ENCODE measurements around the gene GPD2.

GPD2 gene

DNA sequence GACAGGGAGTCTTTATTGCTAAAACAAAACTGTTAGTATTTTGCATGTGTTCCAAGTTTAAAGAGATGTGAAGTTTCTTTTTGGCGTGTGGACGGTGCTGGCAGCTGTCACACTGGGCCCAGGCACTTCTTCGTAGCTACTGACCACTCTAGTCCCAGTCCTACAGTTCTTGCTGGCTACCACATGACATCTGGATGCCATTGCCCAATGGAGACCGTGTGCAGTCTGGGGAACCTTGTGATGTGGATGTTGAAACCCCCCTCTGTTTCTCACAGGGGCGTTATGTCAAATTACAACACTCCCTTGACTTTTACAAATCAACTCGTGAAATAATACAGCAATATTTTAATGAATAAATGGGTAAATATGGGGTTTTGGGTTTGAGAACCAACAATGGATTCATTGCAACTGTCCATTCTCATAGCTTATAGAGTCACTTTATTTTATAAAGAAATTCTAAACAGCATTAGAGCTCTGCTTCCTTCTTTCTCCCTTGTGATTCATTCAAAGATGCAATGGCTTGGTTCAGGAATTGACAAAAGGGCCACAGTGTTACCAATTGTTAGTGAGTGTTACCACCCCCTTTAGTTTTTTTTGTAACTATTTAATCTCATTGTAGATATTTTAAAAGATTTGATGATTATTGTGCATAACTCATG lies 1.2 kb downstream of the GPD2 start:
- ChIA-PET CTCF (interaction anchor here (0.6 to 1.4 kb wide), 4 partner anchors 102 to 152 kb away, joined by 3 to 7 read pairs (median 4); no protein-coding TSS in a partner anchor), POLR2A (interaction anchor here (0.9 to 1.9 kb wide), 2 partner anchors 95 to 102 kb away, joined by 3 to 7 read pairs; no protein-coding TSS in a partner anchor)
- H3K4me3 ChIP-seq (ENCODE audit: low read depth, low read length): peak overlapping the region; percentile 5; the same call in 1 of the 2 replicates
- H3K4me1 ChIP-seq (ENCODE audit: control insufficient read depth, insufficient read depth, low read length): no peaks in the 10 kb centered on the region
- H3K36me3 ChIP-seq (ENCODE audit: control insufficient read depth in 2 of 2, insufficient read depth in 1 of 2, low read length in 2 of 2): no peaks in the 10 kb centered on the region
- H3K9me3 ChIP-seq (ENCODE audit: control insufficient read depth, insufficient read depth, low read depth, low read length): no peaks in the 10 kb centered on the region
- H3K27ac ChIP-seq (ENCODE audit: extremely low read depth, low read depth, low read length): no peak overlapping the region
- no peak for TF ChIP-seq ZNF157 (tag by site-specific recombination; IDR thresholded peaks at IDR 0.05)
- no peak for TF ChIP-seq ZNF571 (tag by site-specific recombination; IDR thresholded peaks at IDR 0.05)
- TF ChIP-seq ZNF701 (tag by site-specific recombination; IDR thresholded peaks at IDR 0.05): no peak
- TF ChIP-seq ZNF626 (tag by site-specific recombination; IDR thresholded peaks at IDR 0.05): no peak
- no peak for TF ChIP-seq ZBTB8A (tag by site-specific recombination; IDR thresholded peaks at IDR 0.05)

DNA sequence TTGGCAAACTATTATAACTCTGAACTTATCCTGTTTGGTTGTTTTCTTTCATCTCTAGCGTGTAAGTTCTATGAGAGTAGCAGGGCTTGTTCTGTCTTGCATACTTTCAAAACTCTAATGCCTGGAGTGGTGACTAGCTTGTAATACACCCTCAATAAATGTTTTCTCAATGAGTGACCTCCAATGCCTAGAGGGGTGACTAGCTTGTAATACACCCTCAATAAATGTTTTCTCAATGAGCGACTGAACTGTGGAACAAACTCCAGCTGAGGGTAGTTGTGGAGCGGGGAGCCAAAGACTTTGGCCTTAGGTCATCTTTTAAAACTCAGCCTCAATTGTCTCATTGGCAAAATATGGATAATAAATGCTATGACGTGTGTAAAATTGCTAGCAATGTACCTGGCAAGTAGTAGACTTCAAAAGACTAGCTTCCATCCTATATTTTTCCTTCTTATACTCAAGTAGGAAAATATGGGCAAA lies 1.8 kb downstream of the GPD2 start:
- TF ChIP-seq ZNF214 (tag by site-specific recombination; IDR thresholded peaks at IDR 0.05; ENCODE audit: borderline replicate concordance): no peak
- TF ChIP-seq, protein P1, sequence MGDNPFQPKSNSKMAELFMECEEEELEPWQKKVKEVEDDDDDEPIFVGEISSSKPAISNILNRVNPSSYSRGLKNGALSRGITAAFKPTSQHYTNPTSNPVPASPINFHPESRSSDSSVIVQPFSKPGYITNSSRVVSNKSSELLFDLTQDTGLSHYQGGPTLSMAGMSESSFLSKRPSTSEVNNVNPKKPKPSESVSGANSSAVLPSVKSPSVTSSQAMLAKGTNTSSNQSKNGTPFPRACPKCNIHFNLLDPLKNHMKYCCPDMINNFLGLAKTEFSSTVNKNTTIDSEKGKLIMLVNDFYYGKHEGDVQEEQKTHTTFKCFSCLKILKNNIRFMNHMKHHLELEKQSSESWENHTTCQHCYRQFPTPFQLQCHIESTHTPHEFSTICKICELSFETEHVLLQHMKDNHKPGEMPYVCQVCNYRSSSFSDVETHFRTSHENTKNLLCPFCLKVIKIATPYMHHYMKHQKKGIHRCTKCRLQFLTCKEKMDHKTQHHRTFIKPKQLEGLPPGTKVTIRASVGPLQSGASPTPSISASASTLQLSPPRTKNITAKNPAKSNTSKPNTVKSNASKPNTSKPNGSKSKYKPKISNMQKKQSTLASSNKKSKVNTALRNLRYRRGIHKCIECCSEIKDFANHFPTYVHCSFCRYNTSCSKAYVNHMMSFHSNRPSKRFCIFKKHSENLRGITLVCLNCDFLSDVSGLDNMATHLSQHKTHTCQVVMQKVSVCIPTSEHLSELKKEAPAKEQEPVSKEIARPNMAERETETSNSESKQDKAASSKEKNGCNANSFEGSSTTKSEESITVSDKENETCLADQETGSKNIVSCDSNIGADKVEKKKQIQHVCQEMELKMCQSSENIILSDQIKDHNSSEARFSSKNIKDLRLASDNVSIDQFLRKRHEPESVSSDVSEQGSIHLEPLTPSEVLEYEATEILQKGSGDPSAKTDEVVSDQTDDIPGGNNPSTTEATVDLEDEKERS (tag by site-specific recombination; IDR thresholded peaks at IDR 0.05): no peak
- no peak for TF ChIP-seq ZNF48 (tag by site-specific recombination; IDR thresholded peaks at IDR 0.05)
- no peak for TF ChIP-seq ZFP37 (tag by site-specific recombination; IDR thresholded peaks at IDR 0.05)
- no peak for TF ChIP-seq MEIS1 (CRISPR knock-in tag; IDR thresholded peaks at IDR 0.05; ENCODE audit: borderline replicate concordance)
- no peak for TF ChIP-seq ZNF785 (tag by site-specific recombination; IDR thresholded peaks at IDR 0.05)
- TF ChIP-seq SCRT2 (tag by site-specific recombination; IDR thresholded peaks at IDR 0.05): no peak
- no peak for TF ChIP-seq YY2 (tag by site-specific recombination; IDR thresholded peaks at IDR 0.05)
- TF ChIP-seq FEZF1 (tag by site-specific recombination; IDR thresholded peaks at IDR 0.05): no peak
- no peak for TF ChIP-seq ZNF558 (tag by site-specific recombination; IDR thresholded peaks at IDR 0.05)
- TF ChIP-seq, protein P2, sequence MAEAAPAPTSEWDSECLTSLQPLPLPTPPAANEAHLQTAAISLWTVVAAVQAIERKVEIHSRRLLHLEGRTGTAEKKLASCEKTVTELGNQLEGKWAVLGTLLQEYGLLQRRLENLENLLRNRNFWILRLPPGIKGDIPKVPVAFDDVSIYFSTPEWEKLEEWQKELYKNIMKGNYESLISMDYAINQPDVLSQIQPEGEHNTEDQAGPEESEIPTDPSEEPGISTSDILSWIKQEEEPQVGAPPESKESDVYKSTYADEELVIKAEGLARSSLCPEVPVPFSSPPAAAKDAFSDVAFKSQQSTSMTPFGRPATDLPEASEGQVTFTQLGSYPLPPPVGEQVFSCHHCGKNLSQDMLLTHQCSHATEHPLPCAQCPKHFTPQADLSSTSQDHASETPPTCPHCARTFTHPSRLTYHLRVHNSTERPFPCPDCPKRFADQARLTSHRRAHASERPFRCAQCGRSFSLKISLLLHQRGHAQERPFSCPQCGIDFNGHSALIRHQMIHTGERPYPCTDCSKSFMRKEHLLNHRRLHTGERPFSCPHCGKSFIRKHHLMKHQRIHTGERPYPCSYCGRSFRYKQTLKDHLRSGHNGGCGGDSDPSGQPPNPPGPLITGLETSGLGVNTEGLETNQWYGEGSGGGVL (tag by site-specific recombination; IDR thresholded peaks at IDR 0.05): no peak
- TF ChIP-seq PRDM1 (tag by site-specific recombination; IDR thresholded peaks at IDR 0.05): no peak
- no peak for TF ChIP-seq ZNF2 (tag by site-specific recombination; IDR thresholded peaks at IDR 0.05)
- TF ChIP-seq BCL11B (tag by site-specific recombination; IDR thresholded peaks at IDR 0.05; ENCODE audit: low read depth): no peak
- TF ChIP-seq, protein P3, sequence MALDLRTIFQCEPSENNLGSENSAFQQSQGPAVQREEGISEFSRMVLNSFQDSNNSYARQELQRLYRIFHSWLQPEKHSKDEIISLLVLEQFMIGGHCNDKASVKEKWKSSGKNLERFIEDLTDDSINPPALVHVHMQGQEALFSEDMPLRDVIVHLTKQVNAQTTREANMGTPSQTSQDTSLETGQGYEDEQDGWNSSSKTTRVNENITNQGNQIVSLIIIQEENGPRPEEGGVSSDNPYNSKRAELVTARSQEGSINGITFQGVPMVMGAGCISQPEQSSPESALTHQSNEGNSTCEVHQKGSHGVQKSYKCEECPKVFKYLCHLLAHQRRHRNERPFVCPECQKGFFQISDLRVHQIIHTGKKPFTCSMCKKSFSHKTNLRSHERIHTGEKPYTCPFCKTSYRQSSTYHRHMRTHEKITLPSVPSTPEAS (tag by site-specific recombination; IDR thresholded peaks at IDR 0.05): no peak
- TF ChIP-seq, protein P4, sequence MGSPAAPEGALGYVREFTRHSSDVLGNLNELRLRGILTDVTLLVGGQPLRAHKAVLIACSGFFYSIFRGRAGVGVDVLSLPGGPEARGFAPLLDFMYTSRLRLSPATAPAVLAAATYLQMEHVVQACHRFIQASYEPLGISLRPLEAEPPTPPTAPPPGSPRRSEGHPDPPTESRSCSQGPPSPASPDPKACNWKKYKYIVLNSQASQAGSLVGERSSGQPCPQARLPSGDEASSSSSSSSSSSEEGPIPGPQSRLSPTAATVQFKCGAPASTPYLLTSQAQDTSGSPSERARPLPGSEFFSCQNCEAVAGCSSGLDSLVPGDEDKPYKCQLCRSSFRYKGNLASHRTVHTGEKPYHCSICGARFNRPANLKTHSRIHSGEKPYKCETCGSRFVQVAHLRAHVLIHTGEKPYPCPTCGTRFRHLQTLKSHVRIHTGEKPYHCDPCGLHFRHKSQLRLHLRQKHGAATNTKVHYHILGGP (tag by site-specific recombination; IDR thresholded peaks at IDR 0.05): no peak
- Histone ChIP-seq H3K4me1 (ENCODE audit: control insufficient read depth, insufficient read depth, low read length) (no peaks in the 10 kb centered on the region), H3K9me3 (ENCODE audit: control insufficient read depth, insufficient read depth, low read depth, low read length) (no peaks in the 10 kb centered on the region), H3K36me3 (ENCODE audit: control insufficient read depth in 2 of 2, insufficient read depth in 1 of 2, low read length in 2 of 2) (no peaks in the 10 kb centered on the region), H3K4me3 (ENCODE audit: low read depth, low read length) (no peak overlapping the region), H3K27ac (ENCODE audit: extremely low read depth, low read depth, low read length) (no peak overlapping the region)
- ChIA-PET CTCF (interaction anchor here (1.4 kb wide), 1 partner anchor 151 kb away, joined by 4 read pairs; no protein-coding TSS in a partner anchor), POLR2A (interaction anchor here (0.9 to 1.9 kb wide), 2 partner anchors 96 to 103 kb away, joined by 3 to 7 read pairs; no protein-coding TSS in a partner anchor)
